ENCODE measurements around the gene DBR1. TPM values are rescaled to one million over a fixed set of nuclear protein-coding genes. Genes with fewer than 3 reads are reported as not detected.
A peak's percentile ranks its signal among the peaks of the same experiment; 100 is the strongest.

The DBR1 gene
- total RNA-seq, 1 donor from 2014 or later = 18.3 TPM

DNA sequence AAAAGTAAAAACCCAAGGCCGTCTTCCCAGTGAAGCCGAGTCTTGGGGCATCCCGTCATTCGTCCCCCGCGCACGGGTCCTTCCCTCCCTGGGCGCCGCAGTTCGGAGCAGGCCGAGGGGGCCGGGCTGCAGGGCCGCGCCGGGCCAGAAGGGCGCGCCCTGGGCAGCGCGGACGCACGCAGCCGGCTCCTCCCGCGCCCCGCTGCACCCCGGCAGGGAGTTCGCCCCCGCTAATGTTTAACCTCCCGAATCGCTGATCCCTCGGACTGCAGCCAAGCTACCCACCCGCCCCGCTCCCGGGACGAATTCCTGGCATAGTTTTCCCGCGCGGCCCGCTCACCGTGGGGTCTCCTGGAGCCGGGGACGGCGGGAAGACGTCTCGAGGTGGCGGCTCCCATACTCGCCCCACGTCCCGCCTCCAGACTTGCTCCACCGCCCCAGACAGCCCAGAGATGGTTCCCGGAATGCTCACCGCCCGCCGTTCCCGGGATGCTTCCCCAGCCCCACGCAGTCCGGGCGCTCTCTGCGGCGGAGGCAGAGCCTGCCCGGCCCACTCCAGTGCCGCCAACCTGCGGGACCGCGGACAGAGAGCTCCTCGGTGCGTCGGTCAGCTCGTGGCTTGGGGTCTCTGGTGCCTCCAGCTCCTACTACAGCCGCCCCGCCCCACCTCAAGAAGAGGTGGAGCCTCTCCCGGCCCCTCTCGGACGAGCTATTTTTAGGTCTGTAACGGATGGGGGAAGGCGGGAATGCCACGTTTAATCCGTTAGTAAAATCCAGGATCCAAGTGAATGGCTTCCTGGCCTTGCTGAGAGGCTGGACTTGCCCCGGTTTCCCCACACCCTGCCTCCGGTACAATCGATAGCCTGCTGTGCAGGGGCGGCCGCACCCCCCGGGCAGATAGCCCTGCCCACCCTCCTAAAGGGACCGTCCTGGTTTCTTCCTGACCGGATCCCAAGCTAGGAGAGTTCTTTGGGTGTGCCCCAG lies 59.4 kb downstream of the DBR1 start, which contains the start of gene DZIP1L:
Gene DZIP1L (minus strand): TSS at position 621 of the 984 bp plus-strand sequence. CDS start 11,637 bp downstream, outside the sequence.
- Mint-ChIP-seq H3K9me3 (ENCODE audit: unreplicated experiment) (no peaks in the 10 kb centered on the region), H3K4me3 (ENCODE audit: unreplicated experiment) (peak within 1 kb of the TSS; percentile 93), H3K27me3 (ENCODE audit: unreplicated experiment) (no peaks in the 10 kb centered on the region), H3K27ac (ENCODE audit: unreplicated experiment) (peak within 1 kb of the TSS; percentile 92), H3K4me1 (ENCODE audit: unreplicated experiment) (peaks cover 35% of the 10 kb centered on the region), H3K36me3 (ENCODE audit: unreplicated experiment) (peaks cover 7% of the 10 kb centered on the region)
- peak; percentile 52 for TF ChIP-seq CTCF (IDR thresholded peaks at IDR 0.05)
- DNase-seq (ENCODE audit: extremely low spot score, unreplicated experiment) = no peak

- Mint-ChIP-seq H3K9me3 (ENCODE audit: unreplicated experiment) (no peaks in the 10 kb centered on the region), H3K4me3 (ENCODE audit: unreplicated experiment) (peak overlapping the region; percentile 93), H3K4me1 (ENCODE audit: unreplicated experiment) (peaks cover 35% of the 10 kb centered on the region), H3K36me3 (ENCODE audit: unreplicated experiment) (peaks cover 7% of the 10 kb centered on the region), H3K27ac (ENCODE audit: unreplicated experiment) (peak overlapping the region; percentile 92), H3K27me3 (ENCODE audit: unreplicated experiment) (no peaks in the 10 kb centered on the region)
- TF ChIP-seq CTCF (IDR thresholded peaks at IDR 0.05) = no peak
- no peak for DNase-seq (ENCODE audit: extremely low spot score, unreplicated experiment)
These were observed 60.2 kb downstream of the DBR1 start for GRCh38 chr3:138114431-138114918.

- peaks cover 7% of the 10 kb centered on the region for H3K36me3 Mint-ChIP-seq (ENCODE audit: unreplicated experiment)
- no peaks in the 10 kb centered on the region for H3K9me3 Mint-ChIP-seq (ENCODE audit: unreplicated experiment)
- H3K27ac Mint-ChIP-seq (ENCODE audit: unreplicated experiment) = peak overlapping the region; percentile 92
- no peak for DNase-seq (ENCODE audit: extremely low spot score, unreplicated experiment)
- H3K4me3 Mint-ChIP-seq (ENCODE audit: unreplicated experiment) = peak overlapping the region; percentile 93
- H3K27me3 Mint-ChIP-seq (ENCODE audit: unreplicated experiment) = no peaks in the 10 kb centered on the region
- peaks cover 35% of the 10 kb centered on the region for H3K4me1 Mint-ChIP-seq (ENCODE audit: unreplicated experiment)
- TF ChIP-seq CTCF (IDR thresholded peaks at IDR 0.05) = no peak
These were observed 61.4 kb downstream of the DBR1 start for GRCh38 chr3:138113326-138113725.

GRCh38 chr3:138112362-138112761 lies 62.4 kb downstream of the DBR1 start:
- DNase-seq (ENCODE audit: extremely low spot score, unreplicated experiment) = no peak
- TF ChIP-seq CTCF (IDR thresholded peaks at IDR 0.05) = no peak
- no peaks in the 10 kb centered on the region for H3K9me3 Mint-ChIP-seq (ENCODE audit: unreplicated experiment)
- no peaks in the 10 kb centered on the region for H3K27me3 Mint-ChIP-seq (ENCODE audit: unreplicated experiment)
- peaks cover 35% of the 10 kb centered on the region for H3K4me1 Mint-ChIP-seq (ENCODE audit: unreplicated experiment)
- peak overlapping the region; percentile 92 for H3K27ac Mint-ChIP-seq (ENCODE audit: unreplicated experiment)
- H3K4me3 Mint-ChIP-seq (ENCODE audit: unreplicated experiment) = no peak overlapping the region
- H3K36me3 Mint-ChIP-seq (ENCODE audit: unreplicated experiment) = peaks cover 7% of the 10 kb centered on the region

Other genes with a start within 250 kb of the DBR1 start
- gene CLDN18, start 164.8 kb downstream of the DBR1 start, total RNA-seq = not detected in 2 replicates
- 21.9 and 23.4 TPM in 2 replicates for gene DZIP1L, start 59.3 kb downstream of the DBR1 start, total RNA-seq
- gene A4GNT, start 42.5 kb downstream of the DBR1 start, total RNA-seq = not detected in 2 replicates
- gene ARMC8, start 12.4 kb upstream of the DBR1 start, total RNA-seq = 38.3 and 46.5 TPM in 2 replicates
- gene NME9, start 154.9 kb upstream of the DBR1 start, total RNA-seq = not detected in 2 replicates
- 25.5 and 29.7 TPM in 2 replicates for gene MRAS, start 173.7 kb upstream of the DBR1 start, total RNA-seq

Data from osteocyte (in vitro differentiated cells).